ENCODE measurements around the gene SLC35B1.
"Not testable (repeated sequence)": the region's sequence is repeated elsewhere in the genome, so short reads cannot be mapped to it uniquely, and the experiment has no call there.

SLC35B1 gene

GRCh38 chr17:49725452-49726130 is 17.8 kb upstream of the SLC35B1 start:
- no peak for TF ChIP-seq CTCF (IDR thresholded peaks at IDR 0.05; ENCODE audit: control insufficient read depth, extremely low read depth, insufficient read depth)
- DNase-seq (ENCODE audit: low read depth): no peak
- no peak overlapping the region for H3K4me3 ChIP-seq (ENCODE audit: low read depth, low read length)

DNA sequence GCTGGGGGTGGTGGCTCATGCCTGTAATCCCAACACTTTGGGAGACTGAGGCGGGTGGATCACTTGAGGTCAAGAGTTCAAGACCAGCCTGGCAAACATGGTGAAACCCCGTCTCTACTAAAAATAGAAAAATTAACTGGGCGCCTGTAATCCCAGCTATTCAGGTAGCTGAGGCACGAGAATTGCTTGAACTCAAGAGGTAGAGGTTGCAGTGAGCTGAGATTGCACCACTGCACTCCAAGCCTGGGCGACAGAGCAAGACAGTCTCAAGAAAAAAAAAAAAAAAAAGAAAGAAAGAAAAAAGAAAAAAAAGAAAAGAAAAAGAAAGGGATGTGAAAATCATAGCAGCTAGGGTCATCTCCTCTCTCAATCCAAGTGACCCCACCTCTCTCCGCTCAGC is 16.8 kb upstream of the SLC35B1 start:
- not testable (repeated sequence) for H3K4me3 ChIP-seq (ENCODE audit: low read depth, low read length); DNase-seq (ENCODE audit: low read depth)

DNA sequence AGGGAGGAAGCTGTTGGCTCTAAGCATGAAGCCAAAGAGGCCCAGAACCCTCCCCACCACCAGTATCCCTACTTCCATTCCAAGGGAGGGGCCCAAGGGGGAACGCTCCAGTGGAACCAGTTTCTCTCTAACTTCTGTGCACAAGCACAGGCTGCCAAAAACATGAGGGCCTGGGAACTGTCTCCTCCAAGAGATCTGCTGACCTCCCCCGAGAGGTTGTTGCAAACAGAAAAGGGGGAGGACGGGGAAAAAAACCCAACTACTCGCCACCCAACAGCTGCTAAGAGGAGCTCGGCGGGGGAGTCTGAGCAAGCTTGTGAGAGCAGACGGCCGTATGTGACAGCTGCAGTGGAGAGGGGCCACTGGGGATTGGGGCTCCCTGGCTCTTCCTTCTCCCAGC is 15.7 kb upstream of the SLC35B1 start:
- no peak for TF ChIP-seq CTCF (IDR thresholded peaks at IDR 0.05; ENCODE audit: control insufficient read depth, extremely low read depth, insufficient read depth)
- H3K4me3 ChIP-seq (ENCODE audit: low read depth, low read length): no peak overlapping the region
- DNase-seq (ENCODE audit: low read depth): no peak

DNA sequence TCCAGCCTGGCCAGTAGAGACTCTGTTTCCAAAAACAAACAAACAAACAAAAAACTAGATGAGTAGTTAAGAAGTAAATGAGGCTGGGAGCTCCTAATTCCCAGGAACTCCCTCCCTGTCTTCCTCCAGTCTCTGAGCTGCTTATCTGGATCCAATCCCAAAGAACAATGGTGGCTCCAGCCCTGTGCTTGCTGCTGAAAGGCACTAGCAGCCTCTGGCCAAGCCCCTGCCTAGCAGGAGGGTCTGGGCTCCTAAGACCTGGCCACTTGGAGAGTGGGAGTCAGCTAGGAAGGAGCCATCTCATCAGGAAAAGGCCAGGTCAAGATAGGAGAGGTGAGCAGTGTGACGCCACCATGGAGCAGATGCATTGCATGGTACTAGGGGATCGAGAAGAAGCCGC is 14.3 kb upstream of the SLC35B1 start:
- no peak overlapping the region for H3K4me3 ChIP-seq (ENCODE audit: low read depth, low read length)
- TF ChIP-seq CTCF (IDR thresholded peaks at IDR 0.05; ENCODE audit: control insufficient read depth, extremely low read depth, insufficient read depth): no peak
- no peak for DNase-seq (ENCODE audit: low read depth)

- no peak for TF ChIP-seq CTCF (IDR thresholded peaks at IDR 0.05; ENCODE audit: control insufficient read depth, extremely low read depth, insufficient read depth)
- DNase-seq (ENCODE audit: low read depth): no peak
- H3K4me3 ChIP-seq (ENCODE audit: low read depth, low read length): no peak overlapping the region
These were observed 9.7 kb upstream of the SLC35B1 start for GRCh38 chr17:49717371-49717861.

GRCh38 chr17:49716668-49717364 is 9.1 kb upstream of the SLC35B1 start:
- no peak for DNase-seq (ENCODE audit: low read depth)
- TF ChIP-seq CTCF (IDR thresholded peaks at IDR 0.05; ENCODE audit: control insufficient read depth, extremely low read depth, insufficient read depth): no peak
- H3K4me3 ChIP-seq (ENCODE audit: low read depth, low read length): no peak overlapping the region

GRCh38 chr17:49715717-49716279 is 8.0 kb upstream of the SLC35B1 start:
- no peak overlapping the region for H3K4me3 ChIP-seq (ENCODE audit: low read depth, low read length)
- no peak for DNase-seq (ENCODE audit: low read depth)
- no peak for TF ChIP-seq CTCF (IDR thresholded peaks at IDR 0.05; ENCODE audit: control insufficient read depth, extremely low read depth, insufficient read depth)
